Kidney glomerular epithelial cell (primary cell): ENCODE data around the gene RIC1.
"Not testable (repeated sequence)": the region's sequence is repeated elsewhere in the genome, so short reads cannot be mapped to it uniquely, and the experiment has no call there.

ENCODE experiments used
- DNase-seq: peaks from one replicate; lab custom pipeline; 2025; lab: John Stamatoyannopoulos, UW

The RIC1 gene

DNA sequence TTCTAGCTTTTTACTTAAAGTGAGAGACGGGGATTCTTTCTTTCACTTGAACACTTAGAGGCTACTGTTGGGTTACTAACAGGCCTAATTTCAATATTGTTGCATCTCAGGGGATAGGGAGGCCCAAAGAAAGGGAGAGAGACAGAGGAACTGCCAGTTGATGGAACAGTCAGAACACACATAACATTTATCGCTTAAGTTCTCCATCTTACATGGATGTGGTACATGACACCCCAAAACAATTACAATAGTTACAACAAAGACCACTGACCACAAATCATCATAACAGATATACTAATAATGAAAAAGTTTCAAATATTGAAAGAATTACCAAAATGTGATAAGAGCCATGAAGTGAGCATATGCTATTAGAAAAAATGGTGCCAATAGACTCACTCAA lies 4.3 kb upstream of the RIC1 start:
- DNase-seq: no peak

- peak; percentile 41 for DNase-seq
Measured at GRCh38 chr9:5626727-5627634, 1.9 kb upstream of the RIC1 start.

- DNase-seq: not testable (repeated sequence)
Measured at GRCh38 chr9:5627686-5628085, 1.2 kb upstream of the RIC1 start.

GRCh38 chr9:5628183-5628529 lies 751 bp upstream of the RIC1 start:
- no peak for DNase-seq

DNA sequence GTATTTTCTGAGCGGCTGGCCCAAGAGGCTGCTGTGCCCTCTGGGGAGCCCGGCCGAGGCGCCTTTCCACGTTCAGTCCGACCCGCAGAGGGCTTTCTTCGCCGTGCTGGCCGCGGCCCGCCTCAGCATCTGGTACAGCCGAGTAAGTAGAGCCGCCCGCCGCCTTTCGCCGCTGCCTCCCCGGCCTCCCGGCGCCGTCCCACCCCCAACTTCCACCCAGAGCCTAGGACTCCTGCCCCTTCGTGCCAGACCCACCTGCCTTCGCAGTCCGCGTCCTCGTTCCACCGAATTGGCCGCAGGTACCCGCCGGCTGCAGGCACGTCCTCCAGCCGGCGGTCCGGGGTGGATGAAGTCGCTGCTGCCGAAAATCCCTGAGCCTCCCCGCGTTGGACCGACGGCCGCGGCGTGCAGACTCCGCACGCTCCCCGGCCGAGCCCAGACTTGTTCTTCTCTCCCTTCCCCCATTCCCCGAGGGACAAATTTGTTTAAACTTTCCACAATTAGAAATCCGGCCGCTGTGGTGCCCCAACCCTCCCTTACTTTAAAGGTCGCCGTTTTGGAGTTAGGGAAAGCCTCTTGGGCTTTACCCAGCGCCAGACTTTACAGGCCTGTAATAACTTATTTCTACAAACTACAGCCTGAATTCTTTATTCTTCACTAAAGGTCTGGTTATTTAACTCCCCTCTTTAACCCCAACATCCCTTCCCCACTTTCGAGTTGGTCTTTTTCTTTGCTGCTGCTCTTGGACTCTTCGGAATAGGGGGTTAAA lies 589 bp downstream of the RIC1 start:
- DNase-seq: no peak

DNA sequence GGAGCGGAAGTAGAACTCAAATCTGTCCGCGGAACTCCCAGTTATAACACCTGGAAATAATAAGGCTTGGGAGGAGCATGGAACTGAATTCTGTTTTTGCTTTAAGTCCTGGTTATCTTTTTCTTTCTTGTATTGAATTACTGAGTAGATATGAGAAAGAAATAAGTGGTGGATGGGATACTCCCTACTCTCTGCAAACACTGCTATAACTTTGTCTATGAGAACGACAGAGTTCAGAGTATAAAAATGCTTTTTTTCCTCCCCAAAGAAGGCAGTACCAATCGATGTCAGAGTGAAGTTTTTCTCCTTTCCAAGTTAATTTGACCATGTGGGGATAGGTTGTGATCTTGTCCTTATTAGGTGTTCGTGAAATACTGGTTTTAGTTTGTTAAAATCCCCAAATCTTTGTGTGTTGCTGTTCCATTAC lies 1.2 kb downstream of the RIC1 start:
- DNase-seq: peak; percentile 48

DNA sequence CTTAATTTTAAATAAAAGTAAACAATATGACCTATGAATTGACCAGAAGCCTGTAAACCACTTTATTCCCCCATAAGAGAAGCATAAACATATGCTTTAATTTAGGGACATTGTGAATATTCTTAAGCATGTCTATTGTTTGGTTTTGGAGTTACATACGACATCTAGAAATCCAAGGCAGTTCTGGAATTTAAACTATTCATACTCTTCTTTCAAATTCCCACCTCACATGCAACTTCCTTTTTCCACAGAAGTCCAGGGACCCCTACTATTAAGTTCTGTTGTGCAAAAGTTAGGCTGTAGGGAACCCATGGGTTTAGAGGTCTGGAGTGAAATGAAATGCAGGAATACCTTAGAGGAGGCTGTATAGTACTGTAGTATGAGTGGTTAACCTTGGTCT lies 2.1 kb downstream of the RIC1 start:
- DNase-seq: no peak

GRCh38 chr9:5632540-5632939 lies 3.6 kb downstream of the RIC1 start:
- no peak for DNase-seq

- peak; percentile 61 for DNase-seq
Measured at GRCh38 chr9:5633243-5633642, 4.3 kb downstream of the RIC1 start.

GRCh38 chr9:5635390-5635789 lies 6.5 kb downstream of the RIC1 start:
- DNase-seq: no peak

- no peak for DNase-seq
Measured at GRCh38 chr9:5639816-5640215, 10.9 kb downstream of the RIC1 start.

GRCh38 chr9:5642170-5642569 lies 13.3 kb downstream of the RIC1 start:
- no peak for DNase-seq

GRCh38 chr9:5643005-5643624 lies 14.2 kb downstream of the RIC1 start:
- no peak for DNase-seq

- no peak for DNase-seq
Measured at GRCh38 chr9:5644501-5644900, 15.6 kb downstream of the RIC1 start.

GRCh38 chr9:5646116-5646515 lies 17.2 kb downstream of the RIC1 start:
- no peak for DNase-seq

DNA sequence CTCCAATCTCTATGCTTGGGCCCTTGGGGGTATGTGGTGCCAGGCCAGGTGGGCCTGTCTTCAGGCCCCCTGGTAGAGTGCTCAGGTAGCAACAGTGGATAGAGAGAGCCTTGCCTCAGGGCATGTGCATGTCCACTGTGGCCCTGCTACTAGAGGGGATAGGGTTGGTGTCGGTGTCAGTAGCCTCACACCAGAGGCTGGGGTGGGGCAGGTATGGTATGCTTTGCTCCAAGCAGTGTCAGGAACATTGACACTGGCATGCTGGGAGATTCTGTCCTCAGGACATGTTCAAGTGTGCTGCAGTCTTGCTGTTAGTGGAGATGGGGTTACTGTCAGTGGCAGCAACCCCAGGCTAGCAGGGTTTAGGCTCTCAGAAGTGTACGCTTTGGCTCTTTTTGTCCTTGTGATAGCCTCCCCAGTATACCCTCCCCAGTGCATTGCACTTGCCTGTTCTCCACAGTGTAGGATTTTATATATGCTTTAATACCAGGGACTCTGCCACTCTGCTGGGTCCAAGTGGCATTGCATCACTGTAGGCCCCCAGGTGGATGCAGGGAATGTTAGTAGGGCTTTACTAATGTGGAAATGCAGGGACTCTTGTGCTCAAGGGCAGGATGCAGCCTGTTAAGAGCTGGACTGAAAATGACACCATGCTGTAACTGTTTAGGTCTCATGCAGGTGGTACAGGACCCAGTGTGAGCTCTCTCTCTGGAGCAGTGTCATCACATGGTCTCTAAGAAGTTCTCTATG lies 21.6 kb downstream of the RIC1 start:
- no peak for DNase-seq

DNA sequence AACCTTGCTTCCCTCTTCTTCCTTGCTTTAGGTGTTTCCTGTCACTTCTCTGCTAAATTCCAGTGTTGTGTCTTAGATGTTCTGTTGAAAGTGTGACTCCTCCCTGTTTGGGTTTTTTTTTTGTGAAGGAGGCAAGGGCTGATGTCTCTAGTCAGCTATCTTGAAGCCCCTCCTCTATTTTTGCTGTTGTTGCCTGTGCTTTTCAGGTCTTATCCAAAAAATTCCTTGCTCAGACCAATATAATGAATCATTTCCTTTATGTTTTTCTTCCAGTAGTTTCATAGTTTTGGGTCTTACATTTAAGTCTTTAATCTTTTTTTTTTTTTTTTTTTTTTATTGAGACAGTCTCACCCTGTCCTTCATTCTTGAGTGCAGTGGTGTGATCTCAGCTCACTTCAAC lies 22.3 kb downstream of the RIC1 start:
- no peak for DNase-seq

- no peak for DNase-seq
Measured at GRCh38 chr9:5652821-5653220, 23.9 kb downstream of the RIC1 start.

DNA sequence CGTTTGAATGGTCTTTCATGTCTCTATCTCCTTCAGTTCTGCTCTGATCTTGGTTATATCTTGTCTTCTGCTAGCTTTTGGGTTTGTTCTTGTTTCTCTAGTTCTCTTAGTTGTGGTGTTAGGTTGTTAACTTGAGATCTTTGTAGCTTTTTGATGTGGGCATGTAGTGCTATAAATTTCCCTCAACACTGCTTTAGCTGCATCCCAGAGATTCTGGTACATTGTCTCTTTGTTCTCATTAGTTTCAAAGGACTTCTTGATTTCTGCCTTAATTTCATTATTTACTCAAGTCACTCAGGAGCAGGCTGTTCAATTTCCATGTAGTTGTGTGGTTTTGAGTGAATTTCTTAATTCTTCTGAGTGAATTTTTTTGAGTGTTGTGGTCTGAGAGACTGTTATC lies 33.9 kb downstream of the RIC1 start:
- not testable (repeated sequence) for DNase-seq

- no peak for DNase-seq
Measured at GRCh38 chr9:5665059-5665458, 36.2 kb downstream of the RIC1 start.

- no peak for DNase-seq
Measured at GRCh38 chr9:5667391-5667790, 38.5 kb downstream of the RIC1 start.

- DNase-seq: no peak
Measured at GRCh38 chr9:5670079-5670478, 41.2 kb downstream of the RIC1 start.
